ENCODE results near the gene ZNF286A.
"Not testable (repeated sequence)": the region's sequence is repeated elsewhere in the genome, so short reads cannot be mapped to it uniquely, and the experiment has no call there.

DNA sequence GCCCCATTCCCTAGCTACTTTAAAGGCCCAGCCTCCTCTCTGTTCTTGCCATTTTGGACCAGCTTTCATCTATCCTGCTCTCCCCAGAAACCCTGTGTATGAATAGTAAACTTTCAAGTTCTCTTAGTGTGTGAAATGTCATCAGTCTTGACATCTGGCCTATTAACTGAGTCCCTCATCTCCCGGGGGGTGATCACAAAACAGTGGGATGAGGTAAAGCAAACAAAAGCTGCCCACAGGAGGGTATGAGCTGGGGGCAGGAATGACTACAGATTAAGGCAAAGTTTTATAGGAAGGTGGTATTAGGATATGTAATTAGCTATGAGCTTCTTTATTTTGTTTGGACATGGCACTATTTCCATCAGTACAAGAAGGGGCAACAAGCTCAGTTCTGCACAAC, 24.9 kb upstream of the ZNF286A start:
- TF ChIP-seq POLR2A (IDR thresholded peaks at IDR 0.05), result not testable (repeated sequence)
- TF ChIP-seq, protein P1, sequence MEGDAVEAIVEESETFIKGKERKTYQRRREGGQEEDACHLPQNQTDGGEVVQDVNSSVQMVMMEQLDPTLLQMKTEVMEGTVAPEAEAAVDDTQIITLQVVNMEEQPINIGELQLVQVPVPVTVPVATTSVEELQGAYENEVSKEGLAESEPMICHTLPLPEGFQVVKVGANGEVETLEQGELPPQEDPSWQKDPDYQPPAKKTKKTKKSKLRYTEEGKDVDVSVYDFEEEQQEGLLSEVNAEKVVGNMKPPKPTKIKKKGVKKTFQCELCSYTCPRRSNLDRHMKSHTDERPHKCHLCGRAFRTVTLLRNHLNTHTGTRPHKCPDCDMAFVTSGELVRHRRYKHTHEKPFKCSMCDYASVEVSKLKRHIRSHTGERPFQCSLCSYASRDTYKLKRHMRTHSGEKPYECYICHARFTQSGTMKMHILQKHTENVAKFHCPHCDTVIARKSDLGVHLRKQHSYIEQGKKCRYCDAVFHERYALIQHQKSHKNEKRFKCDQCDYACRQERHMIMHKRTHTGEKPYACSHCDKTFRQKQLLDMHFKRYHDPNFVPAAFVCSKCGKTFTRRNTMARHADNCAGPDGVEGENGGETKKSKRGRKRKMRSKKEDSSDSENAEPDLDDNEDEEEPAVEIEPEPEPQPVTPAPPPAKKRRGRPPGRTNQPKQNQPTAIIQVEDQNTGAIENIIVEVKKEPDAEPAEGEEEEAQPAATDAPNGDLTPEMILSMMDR (IDR thresholded peaks at IDR 0.05), result not testable (repeated sequence)
